ENCODE data around the gene KIF25.

DNA sequence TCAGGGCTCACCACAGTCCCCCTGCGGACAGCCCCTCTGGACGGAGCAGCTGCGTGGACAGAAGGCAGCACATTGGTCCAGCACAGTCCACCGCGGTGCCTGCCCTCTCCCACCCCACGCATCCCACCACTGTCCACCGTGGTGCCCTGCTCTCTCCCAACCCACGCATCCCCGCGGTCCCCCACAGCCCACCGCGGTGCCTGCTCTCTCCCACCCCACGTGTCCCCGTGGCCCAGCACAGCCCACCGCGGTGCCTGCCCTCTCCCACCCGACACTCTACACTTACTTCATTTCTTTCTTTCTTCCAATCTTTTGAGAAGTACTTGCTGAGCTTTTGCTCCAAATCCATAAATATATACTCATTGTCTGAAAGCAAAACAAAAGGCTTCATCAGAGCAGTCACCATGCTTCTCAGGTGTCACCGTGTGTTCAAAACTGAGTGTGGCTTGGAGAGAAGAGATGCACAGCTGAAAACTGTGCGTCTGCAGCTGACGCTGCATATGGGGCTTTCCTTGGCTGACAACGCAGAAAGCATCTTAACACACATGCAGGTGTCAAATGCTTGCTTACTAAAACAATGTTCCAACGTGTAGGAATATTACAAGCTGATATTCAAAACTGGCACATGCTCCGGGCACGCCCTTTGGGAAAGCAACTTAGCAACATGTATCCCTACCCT lies 69.7 kb downstream of the KIF25 start:
- TF ChIP-seq, protein P1, sequence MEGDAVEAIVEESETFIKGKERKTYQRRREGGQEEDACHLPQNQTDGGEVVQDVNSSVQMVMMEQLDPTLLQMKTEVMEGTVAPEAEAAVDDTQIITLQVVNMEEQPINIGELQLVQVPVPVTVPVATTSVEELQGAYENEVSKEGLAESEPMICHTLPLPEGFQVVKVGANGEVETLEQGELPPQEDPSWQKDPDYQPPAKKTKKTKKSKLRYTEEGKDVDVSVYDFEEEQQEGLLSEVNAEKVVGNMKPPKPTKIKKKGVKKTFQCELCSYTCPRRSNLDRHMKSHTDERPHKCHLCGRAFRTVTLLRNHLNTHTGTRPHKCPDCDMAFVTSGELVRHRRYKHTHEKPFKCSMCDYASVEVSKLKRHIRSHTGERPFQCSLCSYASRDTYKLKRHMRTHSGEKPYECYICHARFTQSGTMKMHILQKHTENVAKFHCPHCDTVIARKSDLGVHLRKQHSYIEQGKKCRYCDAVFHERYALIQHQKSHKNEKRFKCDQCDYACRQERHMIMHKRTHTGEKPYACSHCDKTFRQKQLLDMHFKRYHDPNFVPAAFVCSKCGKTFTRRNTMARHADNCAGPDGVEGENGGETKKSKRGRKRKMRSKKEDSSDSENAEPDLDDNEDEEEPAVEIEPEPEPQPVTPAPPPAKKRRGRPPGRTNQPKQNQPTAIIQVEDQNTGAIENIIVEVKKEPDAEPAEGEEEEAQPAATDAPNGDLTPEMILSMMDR (IDR thresholded peaks at IDR 0.05), result no peak
- TF ChIP-seq POLR2A (IDR thresholded peaks at IDR 0.05), result no peak
